GM18507 (cell line): ENCODE measurements around the gene IRF1.
A peak's percentile ranks its signal among the peaks of the same experiment; 100 is the strongest.
"Not testable (repeated sequence)": the region's sequence is repeated elsewhere in the genome, so short reads cannot be mapped to it uniquely, and the experiment has no call there.

Experiments
- DNase-seq: peaks from one replicate; pipeline ENCODE4 v3.0.0; 2011; ENCODE audit warnings: low read depth; ENCODE audit not compliant: insufficient read length; ENCODE audit errors: extremely low spot score
- FAIRE-seq: peaks from 2 replicates; lab custom pipeline; 2011; peaks lifted over from hg19 to GRCh38; lab: Jason Lieb, UNC

Gene IRF1

GRCh38 chr5:132489051-132489770 is 1.4 kb downstream of the IRF1 start:
- FAIRE-seq = peak; percentile 73
- DNase-seq = no peak

- no peak for FAIRE-seq
Measured at GRCh38 chr5:132488590-132488989, 2.0 kb downstream of the IRF1 start.

GRCh38 chr5:132487841-132488555 is 2.6 kb downstream of the IRF1 start:
- no peak for DNase-seq
- FAIRE-seq = peak; percentile 84

More at GRCh38 chr5:132488590-132488989, 2.0 kb downstream of the IRF1 start:
- DNase-seq = no peak

- FAIRE-seq = no peak
- no peak for DNase-seq
Measured at GRCh38 chr5:132487095-132487428, 3.5 kb downstream of the IRF1 start.

GRCh38 chr5:132486318-132487094 is 4.1 kb downstream of the IRF1 start:
- FAIRE-seq = no peak
- no peak for DNase-seq

- no peak for DNase-seq
- no peak for FAIRE-seq
Measured at GRCh38 chr5:132485641-132486317, 4.8 kb downstream of the IRF1 start.

- FAIRE-seq = not testable (repeated sequence)
Measured at GRCh38 chr5:132484876-132485640, 5.5 kb downstream of the IRF1 start.

GRCh38 chr5:132484391-132484725 is 6.2 kb downstream of the IRF1 start:
- no peak for FAIRE-seq
- no peak for DNase-seq

More at GRCh38 chr5:132484876-132485640, 5.5 kb downstream of the IRF1 start:
- not testable (repeated sequence) for DNase-seq

GRCh38 chr5:132483661-132484390 is 6.7 kb downstream of the IRF1 start:
- FAIRE-seq (no peak), DNase-seq (no peak)

- FAIRE-seq (no peak), DNase-seq (no peak)
Measured at GRCh38 chr5:132483101-132483500, 7.5 kb downstream of the IRF1 start.

- DNase-seq (no peak), FAIRE-seq (no peak)
Measured at GRCh38 chr5:132481596-132482211, 8.9 kb downstream of the IRF1 start.

- FAIRE-seq = no peak
Measured at GRCh38 chr5:132480893-132481595, 9.5 kb downstream of the IRF1 start.

GRCh38 chr5:132480546-132480892 is 10.1 kb downstream of the IRF1 start:
- DNase-seq (no peak), FAIRE-seq (no peak)

More at GRCh38 chr5:132480893-132481595, 9.5 kb downstream of the IRF1 start:
- DNase-seq = no peak

- peak; percentile 26 for FAIRE-seq
- no peak for DNase-seq
Measured at GRCh38 chr5:132480042-132480441, 10.5 kb downstream of the IRF1 start.

GRCh38 chr5:132479111-132479951 is 11.2 kb downstream of the IRF1 start:
- FAIRE-seq = peak; percentile 86

GRCh38 chr5:132478366-132478871 is 12.2 kb downstream of the IRF1 start:
- no peak for FAIRE-seq

More at GRCh38 chr5:132479111-132479951, 11.2 kb downstream of the IRF1 start:
- DNase-seq = no peak

More at GRCh38 chr5:132478366-132478871, 12.2 kb downstream of the IRF1 start:
- no peak for DNase-seq
